Keratinocyte (primary cell): ENCODE results near the gene USP34. TPM values are rescaled to one million over a fixed set of nuclear protein-coding genes. Genes with fewer than 3 reads are reported as not detected.

Experiments used
- DNase-seq: peaks from one replicate; pipeline ENCODE4 v3.0.0-alpha.2; 2011; ENCODE audit warnings: low read depth, missing footprints, low spot score
- FAIRE-seq: peaks from 2 replicates; lab custom pipeline; 2011; peaks lifted over from hg19 to GRCh38; lab: Jason Lieb, UNC
- H2AFZ ChIP-seq: 2 replicates; pipeline ENCODE4 v1.6.0; 2012; ENCODE audit warnings: low read length, control low read depth, inconsistent platforms; ENCODE audit not compliant: control insufficient read depth
- H3K27ac ChIP-seq: 2 replicates; pipeline ENCODE4 v1.5.1; 2011; ENCODE audit warnings: low read length; ENCODE audit not compliant: control insufficient read depth, insufficient read depth
- H3K27me3 ChIP-seq: 3 replicates; pipeline ENCODE4 v1.6.0; 2011; ENCODE audit warnings: low read length; ENCODE audit not compliant: control insufficient read depth, insufficient read depth; ENCODE audit errors: extremely low read depth
- H3K36me3 ChIP-seq, 2 experiments: 2 replicates in 1 of 2; 3 replicates in 1 of 2; pipeline ENCODE4 v1.5.1; 2011; ENCODE audit warnings: low read length in 2 of 2, mild to moderate bottlenecking in 1 of 2; ENCODE audit not compliant: control insufficient read depth in 2 of 2, insufficient read depth in 2 of 2; ENCODE audit errors: extremely low read depth in 1 of 2
- H3K4me1 ChIP-seq: 3 replicates; pipeline ENCODE4 v1.5.1; 2011; ENCODE audit warnings: low read length; ENCODE audit not compliant: control insufficient read depth, insufficient read depth; ENCODE audit errors: extremely low read depth
- H3K4me2 ChIP-seq: 3 replicates; pipeline ENCODE4 v1.6.0; 2011; ENCODE audit warnings: low read depth, low read length; ENCODE audit not compliant: control insufficient read depth, insufficient read depth; ENCODE audit errors: extremely low read depth
- H3K4me3 ChIP-seq, 3 experiments: fragments of 200-600 bp in 1 of 3; sonication (generic) in 1 of 3; 2 replicates in 2 of 3; 3 replicates in 1 of 3; pipeline ENCODE4 v1.5.1; 2011 to 2016; ENCODE audit warnings: low read length in 3 of 3, mild to moderate bottlenecking in 3 of 3, control low read depth in 2 of 3, inconsistent platforms in 1 of 3, low read depth in 1 of 3, mixed read lengths in 1 of 3, mixed run types in 1 of 3, moderate library complexity in 1 of 3; ENCODE audit not compliant: control insufficient read depth in 2 of 3, insufficient read depth in 2 of 3; ENCODE audit errors: extremely low read depth in 1 of 3
- H3K79me2 ChIP-seq: 2 replicates; pipeline ENCODE4 v1.6.0; 2012; ENCODE audit warnings: low read length; ENCODE audit not compliant: control insufficient read depth, insufficient read depth
- H3K9ac ChIP-seq: 3 replicates; pipeline ENCODE4 v1.6.0; 2011; ENCODE audit warnings: low read length; ENCODE audit not compliant: control insufficient read depth, insufficient read depth; ENCODE audit errors: extremely low read depth
- H3K9me1 ChIP-seq: 3 replicates; pipeline ENCODE4 v1.6.0; 2011; ENCODE audit warnings: low read length; ENCODE audit not compliant: control insufficient read depth, insufficient read depth; ENCODE audit errors: extremely low read depth
- H3K9me3 ChIP-seq: 2 replicates; pipeline ENCODE4 v1.5.1; 2012; ENCODE audit warnings: low read depth, low read length; ENCODE audit not compliant: control insufficient read depth
- H4K20me1 ChIP-seq: 3 replicates; pipeline ENCODE4 v1.6.0; 2011; ENCODE audit warnings: low read length; ENCODE audit not compliant: control insufficient read depth, insufficient read depth; ENCODE audit errors: extremely low read depth
- EZH2 ChIP-seq: IDR thresholded peaks from one replicate; pipeline ENCODE4 v1.6.1; 2012; ENCODE audit warnings: inconsistent platforms, mild to moderate bottlenecking, low read length, moderate library complexity
- dilution Hi-C: fragments of 300-500 bp; cut with MboI; formaldehyde crosslinking; loops from one replicate; pipeline ENCODE4 v1.7.0; 2020; ENCODE audit warnings: low sequenced_read_pairs; ENCODE audit not compliant: extremely low pct_ligation_motif_present
- polyA plus RNA-seq, 5 experiments: library from polyadenylated mRNA; depleted of rRNA in 3 of 5; stranded (reverse) in 3 of 5; stranded (forward) in 1 of 5; unstranded in 1 of 5; fragments of >200 nt; gene quantifications; 1 replicate in 1 of 5; 2 replicates in 3 of 5; 3 replicates in 1 of 5; pipeline versions ENCODE4 v1.2.1 to v1.2.3, GENCODE V29; 2011 to 2012; ENCODE audit warnings: missing spikeins in 2 of 5, low read depth in 1 of 5, low replicate concordance in 1 of 5
- TF ChIP-seq, protein P1 (sequence below), 3 experiments: IDR thresholded peaks in 1 of 3; conservative IDR thresholded peaks in 1 of 3; optimal IDR thresholded peaks in 1 of 3; 2 replicates in 2 of 3; 3 replicates in 1 of 3; pipeline versions ENCODE3 to v1.5.1; 2011; ENCODE audit warnings: low read length in 3 of 3, mild to moderate bottlenecking in 3 of 3, moderate library complexity in 2 of 3, control low read depth in 1 of 3, inconsistent platforms in 1 of 3; ENCODE audit not compliant: insufficient read depth in 2 of 3; ENCODE audit errors: extremely low read depth in 1 of 3

The USP34 gene
- polyA plus RNA-seq, 1 donor (not counting 4 experiments of a cell fraction or from before 2014, with no cell fraction given): 54.7 TPM

GRCh38 chr2:61493523-61493942 is 22.6 kb upstream of the USP34 start:
- Histone ChIP-seq H3K9me1 (no peaks in the 10 kb centered on the region), H3K27me3 (no peaks in the 10 kb centered on the region), H3K27ac (no peak overlapping the region), H3K9ac (no peak overlapping the region), H2AFZ (no peak overlapping the region), H3K36me3 (peaks cover 20 to 34% of the 10 kb centered on the region in 2 experiments), H3K79me2 (peaks cover 10% of the 10 kb centered on the region), H3K4me1 (no peaks in the 10 kb centered on the region), H3K4me3 (no peak overlapping the region), H3K4me2 (no peak overlapping the region), H4K20me1 (no peaks in the 10 kb centered on the region), H3K9me3 (no peaks in the 10 kb centered on the region)
- no peak for FAIRE-seq
- no peak for DNase-seq
- no peak for TF ChIP-seq EZH2
- TF ChIP-seq, protein P1, sequence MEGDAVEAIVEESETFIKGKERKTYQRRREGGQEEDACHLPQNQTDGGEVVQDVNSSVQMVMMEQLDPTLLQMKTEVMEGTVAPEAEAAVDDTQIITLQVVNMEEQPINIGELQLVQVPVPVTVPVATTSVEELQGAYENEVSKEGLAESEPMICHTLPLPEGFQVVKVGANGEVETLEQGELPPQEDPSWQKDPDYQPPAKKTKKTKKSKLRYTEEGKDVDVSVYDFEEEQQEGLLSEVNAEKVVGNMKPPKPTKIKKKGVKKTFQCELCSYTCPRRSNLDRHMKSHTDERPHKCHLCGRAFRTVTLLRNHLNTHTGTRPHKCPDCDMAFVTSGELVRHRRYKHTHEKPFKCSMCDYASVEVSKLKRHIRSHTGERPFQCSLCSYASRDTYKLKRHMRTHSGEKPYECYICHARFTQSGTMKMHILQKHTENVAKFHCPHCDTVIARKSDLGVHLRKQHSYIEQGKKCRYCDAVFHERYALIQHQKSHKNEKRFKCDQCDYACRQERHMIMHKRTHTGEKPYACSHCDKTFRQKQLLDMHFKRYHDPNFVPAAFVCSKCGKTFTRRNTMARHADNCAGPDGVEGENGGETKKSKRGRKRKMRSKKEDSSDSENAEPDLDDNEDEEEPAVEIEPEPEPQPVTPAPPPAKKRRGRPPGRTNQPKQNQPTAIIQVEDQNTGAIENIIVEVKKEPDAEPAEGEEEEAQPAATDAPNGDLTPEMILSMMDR (optimal IDR thresholded peaks at IDR 0.05 in 1 of 3, IDR thresholded peaks at IDR 0.05 in 1 of 3, conservative IDR thresholded peaks at IDR 0.05 in 1 of 3; ENCODE audit: extremely low read depth in 1 of 3, insufficient read depth in 2 of 3, low read length in 3 of 3): no peak
- dilution Hi-C loops: no loop called here

DNA sequence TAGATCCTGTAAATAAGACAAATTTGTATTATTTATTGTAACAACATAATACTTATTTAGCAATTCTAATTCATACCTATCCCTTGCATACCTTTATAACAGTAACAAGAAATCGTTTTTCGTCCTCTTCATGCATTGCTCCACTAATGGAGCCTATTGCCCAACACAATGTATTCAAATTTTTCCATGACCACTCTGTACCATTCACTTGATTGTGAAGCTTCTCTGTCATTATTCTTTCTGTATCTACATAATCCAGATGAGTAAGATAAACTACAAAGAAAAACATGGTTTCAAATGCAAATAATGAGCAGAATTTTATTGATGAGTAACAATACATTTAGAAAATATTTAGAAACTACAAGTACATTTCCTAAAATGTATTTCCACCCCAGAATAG is 21.6 kb upstream of the USP34 start:
- H3K27me3 ChIP-seq: no peaks in the 10 kb centered on the region
- no peak overlapping the region for H3K9ac ChIP-seq
- H3K36me3 ChIP-seq: peaks cover 21 to 32% of the 10 kb centered on the region in 2 experiments
- no peak for TF ChIP-seq EZH2
- TF ChIP-seq, protein P1 (optimal IDR thresholded peaks at IDR 0.05 in 1 of 3, IDR thresholded peaks at IDR 0.05 in 1 of 3, conservative IDR thresholded peaks at IDR 0.05 in 1 of 3; ENCODE audit: extremely low read depth in 1 of 3, insufficient read depth in 2 of 3, low read length in 3 of 3): no peak
- dilution Hi-C loops: no loop called here
- no peak for FAIRE-seq
- no peak overlapping the region for H3K4me2 ChIP-seq
- H3K9me3 ChIP-seq: no peaks in the 10 kb centered on the region
- H2AFZ ChIP-seq: no peak overlapping the region
- H3K4me3 ChIP-seq: no peak overlapping the region
- no peaks in the 10 kb centered on the region for H3K9me1 ChIP-seq
- no peak for DNase-seq
- no peak overlapping the region for H3K27ac ChIP-seq
- H4K20me1 ChIP-seq: no peaks in the 10 kb centered on the region
- peaks cover 10% of the 10 kb centered on the region for H3K79me2 ChIP-seq
- no peaks in the 10 kb centered on the region for H3K4me1 ChIP-seq
